HG03139 (cell line): ENCODE data around the gene MRTO4.
"Not testable (repeated sequence)": the region's sequence is repeated elsewhere in the genome, so short reads cannot be mapped to it uniquely, and the experiment has no call there.

Source experiments
- ATAC-seq: cut with Tn5 transposase; IDR thresholded peaks from one replicate; pipeline ENCODE4 v1.9.1; 2021; ENCODE audit not compliant: unreplicated experiment

MRTO4 gene

DNA sequence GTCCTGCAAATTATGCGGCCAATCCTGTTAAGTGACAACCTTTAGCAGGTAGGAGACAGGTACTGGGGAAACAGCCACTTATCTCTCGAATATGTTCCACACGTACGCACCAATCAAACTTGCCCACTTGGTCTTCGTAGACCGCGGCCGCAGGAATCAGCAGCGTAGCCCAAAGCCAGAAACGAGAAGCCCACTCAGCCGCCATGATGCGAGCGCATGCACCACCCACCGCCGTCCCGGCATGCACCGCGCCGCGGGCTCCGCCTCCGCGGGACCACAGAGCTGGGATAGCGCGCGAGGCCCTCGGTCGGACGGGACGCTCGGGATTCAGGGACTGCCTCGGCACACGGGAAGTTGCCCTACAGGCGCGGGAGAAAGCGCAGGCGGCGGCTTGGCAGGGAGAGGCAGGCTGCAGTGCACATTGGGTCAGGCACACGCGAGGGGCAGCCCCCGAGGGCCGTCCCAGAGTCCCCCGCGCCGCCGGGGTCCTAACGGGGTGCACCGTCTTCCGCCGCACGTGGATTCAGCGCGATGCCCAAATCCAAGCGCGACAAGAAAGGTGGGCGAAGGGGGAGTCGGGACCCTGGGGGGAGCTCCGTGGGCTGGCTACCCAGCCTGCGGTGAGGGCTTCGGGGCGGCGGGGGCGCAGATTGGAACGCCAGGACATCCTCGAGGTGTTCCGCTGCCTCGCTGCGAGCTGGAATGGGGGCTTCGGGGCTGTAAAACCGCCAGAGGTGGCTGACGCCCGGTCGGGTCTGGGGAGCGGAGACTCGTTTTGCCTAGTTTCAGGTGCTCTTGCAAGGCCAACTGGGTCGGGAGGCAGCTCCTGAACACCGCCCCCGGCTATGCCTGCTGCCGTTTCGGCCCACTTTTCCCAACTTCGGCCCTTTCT is at the start of gene MRTO4, which contains the start of gene EMC1:
Gene MRTO4 (plus strand): TSS at position 501 of the 892 bp plus-strand sequence. CDS start 31 bp downstream, at position 532.
Gene EMC1 (minus strand): TSS at position 220 of the 892 bp plus-strand sequence. CDS start 15 bp downstream, at position 205.
- ATAC-seq = peak; percentile 59

GRCh38 chr1:19202396-19202795 is 49.2 kb upstream of the MRTO4 start:
- ATAC-seq = no peak

- no peak for ATAC-seq
Observed at GRCh38 chr1:19203440-19203839, 48.2 kb upstream of the MRTO4 start.

DNA sequence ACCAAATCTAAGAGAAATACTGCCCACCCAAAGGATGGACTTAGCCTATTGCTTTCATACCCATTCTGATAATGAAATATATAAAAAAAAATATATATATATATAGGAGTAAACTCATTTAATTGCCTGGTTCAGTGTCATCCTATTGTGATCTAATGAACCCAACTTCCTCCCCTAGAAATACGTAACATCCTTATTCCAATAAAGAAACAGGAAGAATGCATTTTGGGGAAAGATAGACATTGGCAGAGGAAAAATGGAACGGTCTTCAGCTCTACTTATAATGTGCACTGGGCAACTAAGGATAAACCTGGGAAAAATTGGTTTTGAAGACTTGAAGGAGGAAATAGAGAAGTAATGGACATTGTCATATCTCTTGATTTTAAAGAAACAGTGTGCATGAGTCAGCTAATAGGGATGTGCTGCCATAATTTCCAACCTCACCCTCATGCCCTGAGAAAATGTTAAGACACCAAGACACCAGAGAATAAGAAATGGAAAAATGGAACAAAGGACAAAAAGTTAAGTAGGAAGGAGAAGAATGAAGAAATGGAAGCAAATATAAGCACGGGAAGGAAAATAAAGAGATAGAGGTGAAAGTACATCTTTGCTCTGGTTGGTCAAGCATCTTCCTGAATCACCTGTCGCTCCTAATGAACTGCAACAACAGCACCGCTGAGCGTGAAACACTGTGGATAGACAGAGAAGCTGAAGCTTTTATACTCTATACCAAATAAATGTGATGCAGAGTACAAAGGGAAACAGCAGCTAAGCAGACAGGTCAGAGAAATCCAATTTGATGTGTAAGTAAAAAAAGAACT is 46.9 kb upstream of the MRTO4 start:
- ATAC-seq = no peak

- no peak for ATAC-seq
Observed at GRCh38 chr1:19205403-19205802, 46.2 kb upstream of the MRTO4 start.

DNA sequence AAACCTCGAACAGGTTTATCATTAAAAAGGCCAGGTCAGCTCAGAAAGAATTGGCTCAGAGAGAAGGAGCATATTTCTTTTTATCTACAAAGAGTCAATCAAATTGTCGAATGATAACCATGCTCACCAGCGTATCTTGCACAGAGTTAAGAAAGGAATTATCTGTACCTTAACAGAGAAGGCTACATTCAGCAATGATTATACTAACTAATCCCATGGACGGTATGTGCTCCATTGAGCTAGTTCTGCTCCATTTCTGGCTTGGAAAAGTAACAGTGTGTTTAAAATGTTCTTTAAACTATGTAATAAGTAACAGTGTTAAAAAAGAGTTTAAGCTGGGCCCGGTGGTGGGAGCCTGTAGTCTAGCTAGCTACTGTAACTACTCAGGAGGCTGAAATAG is 45.8 kb upstream of the MRTO4 start:
- no peak for ATAC-seq

DNA sequence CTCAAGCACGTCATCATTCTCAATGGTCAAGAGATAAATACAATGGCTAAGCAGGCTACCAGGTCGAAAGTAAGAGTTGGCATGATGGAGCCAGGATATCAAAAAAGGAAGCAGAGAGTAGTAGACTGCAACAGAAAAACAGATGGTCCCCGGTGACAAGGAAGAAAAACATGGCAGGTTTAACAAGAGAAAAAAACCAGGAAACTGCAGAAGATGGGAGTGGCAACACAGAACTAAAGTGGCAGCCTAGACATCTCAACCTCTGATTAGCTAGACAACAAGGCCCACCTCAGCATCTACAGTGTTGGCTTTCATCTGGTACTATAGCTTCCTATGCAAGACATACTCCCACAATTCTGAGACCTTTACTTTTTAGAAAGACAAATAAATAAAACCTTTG is 44.7 kb upstream of the MRTO4 start:
- ATAC-seq = no peak

- no peak for ATAC-seq
Observed at GRCh38 chr1:19208710-19209438, 42.7 kb upstream of the MRTO4 start.

DNA sequence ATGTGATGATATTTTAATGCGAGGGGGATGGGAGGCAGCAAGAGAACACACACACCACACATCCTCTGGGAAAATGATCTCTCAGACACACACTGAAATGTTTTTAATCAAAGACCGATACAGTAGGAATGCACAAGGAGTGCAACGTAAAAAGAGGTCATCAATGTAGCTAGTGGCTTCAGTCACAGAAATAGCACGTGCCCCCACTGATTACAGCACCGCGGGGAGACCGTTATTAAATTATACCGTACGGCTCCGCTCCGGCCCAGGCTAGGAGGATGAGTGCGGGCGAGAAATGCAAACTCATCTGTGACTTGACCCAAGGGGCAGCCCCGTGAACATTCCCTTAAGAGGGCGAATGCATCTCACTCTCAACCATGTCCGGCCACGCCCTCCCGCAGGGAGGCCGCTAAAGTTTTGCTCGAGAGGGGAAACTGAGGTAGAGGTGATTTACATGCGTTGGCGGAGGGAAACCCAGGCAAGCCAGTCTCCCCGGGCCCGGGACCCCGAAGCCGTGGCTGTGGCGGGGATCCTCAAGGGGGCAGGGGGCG is 42.1 kb upstream of the MRTO4 start:
- ATAC-seq = peak; percentile 41

GRCh38 chr1:19209990-19210771 is 41.4 kb upstream of the MRTO4 start, which contains the start of gene UBR4:
TSS of gene UBR4 (minus strand) at chr1:19210266. CDS start at chr1:19210248, 18 bp downstream.
- peak; percentile 75 for ATAC-seq

DNA sequence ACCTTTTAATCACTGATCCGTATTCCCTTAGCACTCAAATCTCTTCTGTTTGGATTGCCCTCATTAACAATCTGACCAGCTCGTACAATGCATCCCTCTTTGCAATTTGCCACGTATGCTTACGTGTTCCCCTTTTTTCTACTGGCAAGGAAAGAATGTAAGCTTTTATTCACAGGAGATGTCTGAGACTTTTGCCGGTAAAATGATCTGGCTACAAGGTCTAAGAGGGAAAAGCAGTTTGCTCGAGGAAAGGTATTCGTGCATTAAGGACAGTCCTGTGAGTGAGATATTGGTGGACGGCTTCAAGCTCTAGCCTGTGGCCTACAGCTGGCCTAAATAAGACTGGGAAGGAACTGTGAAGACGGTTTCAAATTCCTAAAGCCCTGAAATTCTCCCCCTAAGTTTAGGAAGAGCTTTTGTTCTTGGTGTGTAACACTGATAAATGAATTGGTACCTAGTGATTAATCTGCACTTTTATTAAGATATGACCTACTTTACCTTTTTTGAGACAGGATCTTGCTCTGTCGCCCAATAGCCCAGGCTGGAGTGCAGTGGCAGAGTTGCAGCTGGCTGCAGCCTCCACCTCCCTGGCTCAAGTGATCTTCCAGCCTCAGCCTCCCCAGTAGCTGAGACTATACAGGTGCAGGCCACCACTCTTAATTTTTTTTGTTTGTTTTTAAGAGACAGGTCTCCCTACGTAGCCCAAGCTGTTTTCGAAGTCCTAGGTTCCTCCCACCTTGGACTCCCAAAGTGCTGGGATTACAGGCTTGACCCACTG is 40.6 kb upstream of the MRTO4 start:
- no peak for ATAC-seq

GRCh38 chr1:19212167-19212566 is 39.4 kb upstream of the MRTO4 start:
- ATAC-seq = no peak

- no peak for ATAC-seq
Observed at GRCh38 chr1:19213580-19213979, 38.0 kb upstream of the MRTO4 start.

DNA sequence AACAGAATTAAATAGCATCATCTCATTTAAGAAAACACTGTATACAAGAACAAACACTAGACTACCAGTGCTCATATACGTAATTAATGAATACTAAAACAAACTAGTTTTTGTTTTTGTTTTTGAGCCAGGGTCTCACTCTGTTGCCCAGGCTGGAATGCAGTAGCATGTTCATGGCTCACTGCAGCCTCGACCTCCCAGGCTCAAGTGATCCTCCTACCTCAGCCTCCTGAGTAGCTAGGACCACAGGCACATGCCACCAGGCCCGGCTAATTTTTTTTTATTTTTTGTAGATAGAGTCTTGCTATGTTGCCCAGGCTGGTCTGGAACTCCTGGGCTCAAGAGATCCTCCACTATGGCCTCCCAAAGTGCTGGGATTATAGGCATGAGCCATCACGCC is 35.0 kb upstream of the MRTO4 start:
- not testable (repeated sequence) for ATAC-seq

DNA sequence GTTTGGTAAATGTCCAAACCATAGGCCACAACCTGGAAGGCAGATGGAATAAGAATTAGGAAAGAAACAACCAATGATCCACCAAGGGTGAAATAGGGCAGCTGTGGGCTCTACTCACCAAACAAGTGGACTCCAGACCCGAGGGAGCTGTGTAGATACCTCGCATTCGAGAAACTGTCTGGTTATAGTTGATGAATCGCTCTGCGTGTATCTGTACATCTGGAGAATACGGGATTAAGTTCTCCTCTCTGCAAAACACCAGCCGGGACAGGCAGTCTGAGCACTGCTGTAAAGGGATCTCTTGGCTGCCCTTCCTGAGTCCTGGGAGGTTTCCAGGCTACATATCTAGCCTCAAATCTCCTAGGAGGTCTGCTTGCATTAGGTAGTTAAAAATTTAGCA is 32.2 kb upstream of the MRTO4 start:
- no peak for ATAC-seq

GRCh38 chr1:19220080-19220846 is 31.3 kb upstream of the MRTO4 start:
- no peak for ATAC-seq

DNA sequence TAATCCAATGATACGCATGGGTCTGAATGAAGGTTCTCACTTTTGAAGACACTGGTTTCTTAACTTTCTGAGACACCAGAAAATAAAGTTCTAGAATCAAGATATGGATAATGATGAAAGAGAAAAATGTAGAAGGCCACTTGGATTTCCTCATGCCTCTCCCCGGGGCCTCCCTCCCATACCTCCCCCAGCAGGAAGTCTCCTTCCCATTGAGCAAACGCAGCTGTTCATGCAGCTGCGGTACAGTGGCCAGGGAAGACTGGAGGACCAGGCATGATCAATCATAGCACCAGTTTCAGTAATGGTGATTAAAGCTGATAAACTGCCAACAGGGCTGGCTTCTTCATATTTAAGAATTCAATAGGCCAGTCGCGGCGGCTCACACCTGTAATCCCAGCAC is 30.6 kb upstream of the MRTO4 start:
- no peak for ATAC-seq

DNA sequence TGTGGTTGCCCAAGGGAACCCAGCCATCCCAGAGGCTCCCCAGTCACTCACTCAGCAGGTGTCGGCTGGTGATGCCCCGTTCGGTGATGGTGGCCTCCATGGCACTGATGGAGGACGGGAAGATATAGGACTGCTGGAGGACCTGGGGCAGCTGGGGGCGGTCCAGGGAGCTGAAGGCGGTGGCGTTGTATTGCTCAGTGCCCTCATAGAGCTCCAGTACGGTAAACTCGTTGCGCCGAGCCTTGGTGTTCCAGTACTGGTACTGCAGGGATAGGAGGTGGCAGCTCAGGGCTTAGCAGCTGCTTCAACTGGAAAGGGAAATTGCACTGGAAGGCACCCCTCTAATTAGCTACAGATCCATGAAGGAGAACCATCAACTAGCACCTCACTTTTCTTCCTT is 29.0 kb upstream of the MRTO4 start:
- ATAC-seq = no peak
